Measurements from ENCODE around the gene HHAT.

HHAT gene

GRCh38 chr1:210705086-210705485, 376.4 kb downstream of the HHAT start:
- Histone ChIP-seq H3F3A (ENCODE audit: insufficient read depth, low read length) (peaks cover 12% of the 10 kb centered on the region; the same call in 1 of the 2 replicates), H3K4me2 (ENCODE audit: low read depth, low read length) (no peak overlapping the region), H3K4me3 (ENCODE audit: low read length) (no peak overlapping the region), H3K4me1 (ENCODE audit: low read length) (peaks cover 23% of the 10 kb centered on the region), H4K20me1 (ENCODE audit: insufficient read depth, low read length) (no peaks in the 10 kb centered on the region), H3K9me3 (replicated peaks; ENCODE audit: insufficient read depth, low read length) (no peaks in the 10 kb centered on the region), H2AFZ (ENCODE audit: low read length) (no peak overlapping the region), H3K36me3 (replicated peaks; ENCODE audit: insufficient read depth, low read length) (no peaks in the 10 kb centered on the region), H3K9ac (ENCODE audit: low read length) (no peak overlapping the region), H3K27me3 (replicated peaks; ENCODE audit: insufficient read depth, low read length) (no peaks in the 10 kb centered on the region), H3K27ac (ENCODE audit: low read length) (no peak overlapping the region), H3K79me2 (ENCODE audit: low read length) (no peaks in the 10 kb centered on the region), H3K9me2 (replicated peaks; ENCODE audit: insufficient read depth, low read length) (no peaks in the 10 kb centered on the region)
- DNase-seq = no peak
- TF ChIP-seq CTCF (IDR thresholded peaks at IDR 0.05; ENCODE audit: low read length) (no peak), EZH2phosphoT487 (IDR thresholded peaks at IDR 0.05; ENCODE audit: low read length) (no peak), EZH2 (optimal IDR thresholded peaks at IDR 0.05; ENCODE audit: low read depth, low read length) (no peak)

GRCh38 chr1:210706246-210706645, 377.5 kb downstream of the HHAT start:
- Histone ChIP-seq H3F3A (ENCODE audit: insufficient read depth, low read length) (peaks cover 12% of the 10 kb centered on the region; the same call in 1 of the 2 replicates), H2AFZ (ENCODE audit: low read length) (no peak overlapping the region), H3K27me3 (replicated peaks; ENCODE audit: insufficient read depth, low read length) (no peaks in the 10 kb centered on the region), H3K4me2 (ENCODE audit: low read depth, low read length) (no peak overlapping the region), H3K27ac (ENCODE audit: low read length) (no peak overlapping the region), H3K36me3 (replicated peaks; ENCODE audit: insufficient read depth, low read length) (no peaks in the 10 kb centered on the region), H3K9ac (ENCODE audit: low read length) (no peak overlapping the region), H3K9me3 (replicated peaks; ENCODE audit: insufficient read depth, low read length) (no peaks in the 10 kb centered on the region), H3K4me3 (ENCODE audit: low read length) (no peak overlapping the region), H3K9me2 (replicated peaks; ENCODE audit: insufficient read depth, low read length) (no peaks in the 10 kb centered on the region), H3K79me2 (ENCODE audit: low read length) (no peaks in the 10 kb centered on the region), H4K20me1 (ENCODE audit: insufficient read depth, low read length) (no peaks in the 10 kb centered on the region), H3K4me1 (ENCODE audit: low read length) (peaks cover 23% of the 10 kb centered on the region)
- DNase-seq = no peak
- TF ChIP-seq EZH2phosphoT487 (IDR thresholded peaks at IDR 0.05; ENCODE audit: low read length) (no peak), EZH2 (optimal IDR thresholded peaks at IDR 0.05; ENCODE audit: low read depth, low read length) (no peak), CTCF (IDR thresholded peaks at IDR 0.05; ENCODE audit: low read length) (no peak)

- peak; percentile 87 for DNase-seq
- H3K79me2 ChIP-seq (ENCODE audit: low read length) = no peaks in the 10 kb centered on the region
- H3K9me2 ChIP-seq (replicated peaks; ENCODE audit: insufficient read depth, low read length) = no peaks in the 10 kb centered on the region
- no peak overlapping the region for H3K4me3 ChIP-seq (ENCODE audit: low read length)
- no peak overlapping the region for H3K9ac ChIP-seq (ENCODE audit: low read length)
- H3K36me3 ChIP-seq (replicated peaks; ENCODE audit: insufficient read depth, low read length) = no peaks in the 10 kb centered on the region
- no peak for TF ChIP-seq EZH2phosphoT487 (IDR thresholded peaks at IDR 0.05; ENCODE audit: low read length)
- TF ChIP-seq EZH2 (optimal IDR thresholded peaks at IDR 0.05; ENCODE audit: low read depth, low read length) = no peak
- TF ChIP-seq CTCF (IDR thresholded peaks at IDR 0.05; ENCODE audit: low read length) = no peak
- H2AFZ ChIP-seq (ENCODE audit: low read length) = no peak overlapping the region; the same call in 1 of the 2 replicates
- peaks cover 23% of the 10 kb centered on the region for H3K4me1 ChIP-seq (ENCODE audit: low read length)
- H3K27ac ChIP-seq (ENCODE audit: low read length) = peak overlapping the region; percentile 43; the same call in 1 of the 2 replicates
- H3K9me3 ChIP-seq (replicated peaks; ENCODE audit: insufficient read depth, low read length) = no peaks in the 10 kb centered on the region
- peak overlapping the region; percentile 51 for H3K4me2 ChIP-seq (ENCODE audit: low read depth, low read length)
- H3K27me3 ChIP-seq (replicated peaks; ENCODE audit: insufficient read depth, low read length) = no peaks in the 10 kb centered on the region
- H3F3A ChIP-seq (ENCODE audit: insufficient read depth, low read length) = peaks cover 12% of the 10 kb centered on the region; the same call in 1 of the 2 replicates
- H4K20me1 ChIP-seq (ENCODE audit: insufficient read depth, low read length) = no peaks in the 10 kb centered on the region
These were observed 378.9 kb downstream of the HHAT start for GRCh38 chr1:210707300-210708240.

All from MM.1S (cell line).